Neural crest cell (in vitro differentiated cells): ENCODE data around the gene NRXN3. TPM values are rescaled to one million over a fixed set of nuclear protein-coding genes. Genes with fewer than 3 reads are reported as not detected.

Source experiments
- DNase-seq: peaks from one replicate; pipeline ENCODE4 v3.0.0; 2021; ENCODE audit warnings: low read depth, mixed read lengths, low spot score
- H3K27ac Mint-ChIP-seq: one replicate; pipeline ENCODE4 v1.8.0; 2021; ENCODE audit warnings: mild to moderate bottlenecking, mixed read lengths; ENCODE audit not compliant: unreplicated experiment
- H3K27me3 Mint-ChIP-seq: 2 replicates; pipeline ENCODE4 v1.8.0; 2021; ENCODE audit warnings: low read depth, mild to moderate bottlenecking, mixed read lengths
- H3K36me3 Mint-ChIP-seq: 2 replicates; pipeline ENCODE4 v1.8.0; 2021; ENCODE audit warnings: low read depth, mild to moderate bottlenecking, mixed read lengths
- H3K4me1 Mint-ChIP-seq: 2 replicates; pipeline ENCODE4 v1.8.0; 2021; ENCODE audit warnings: mixed read lengths
- H3K4me3 Mint-ChIP-seq: one replicate; pipeline ENCODE4 v1.8.0; 2021; ENCODE audit warnings: mild to moderate bottlenecking, mixed read lengths
- H3K9me3 Mint-ChIP-seq: 2 replicates; pipeline ENCODE4 v1.8.0; 2021; ENCODE audit warnings: mixed read lengths
- total RNA-seq: library from RNA; stranded (reverse); gene quantifications from 2 replicates; pipeline ENCODE4 v1.2.1, GENCODE V29; 2021
- TF ChIP-seq, protein P1 (sequence below): fragments of 200-600 bp; sonication (generic); conservative IDR thresholded peaks from 2 replicates; pipeline ENCODE4 v1.5.0; 2021; ENCODE audit warnings: antibody characterized with exemption, mild to moderate bottlenecking

The NRXN3 gene
- total RNA-seq, 1 donor from 2014 or later, result 2.5 TPM

DNA sequence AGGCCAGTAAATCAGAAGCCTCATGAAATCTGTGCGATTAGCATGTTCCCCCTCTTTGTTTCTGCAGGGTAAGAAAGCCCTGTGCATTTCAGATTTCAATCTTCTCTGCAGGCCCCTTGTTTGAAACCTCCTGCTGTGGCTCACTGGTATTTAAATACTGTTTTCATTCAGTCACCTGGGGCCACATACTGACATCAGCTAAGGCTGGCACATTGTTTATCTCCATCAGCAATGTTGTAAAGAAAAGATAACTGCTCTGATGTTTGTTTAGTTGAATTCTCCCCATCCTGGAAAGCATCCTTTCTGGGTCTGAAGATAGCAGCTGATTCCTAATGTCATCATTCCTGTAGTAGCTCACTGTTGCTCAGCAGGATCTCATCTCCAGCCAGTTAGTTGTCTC lies 554.9 kb downstream of the NRXN3 start:
- DNase-seq, result no peak
- H3K27ac Mint-ChIP-seq, result no peak overlapping the region
- H3K4me3 Mint-ChIP-seq, result no peak overlapping the region
- H3K27me3 Mint-ChIP-seq, result no peaks in the 10 kb centered on the region
- H3K4me1 Mint-ChIP-seq, result peaks cover 30% of the 10 kb centered on the region
- H3K9me3 Mint-ChIP-seq, result no peaks in the 10 kb centered on the region
- TF ChIP-seq, protein P1, sequence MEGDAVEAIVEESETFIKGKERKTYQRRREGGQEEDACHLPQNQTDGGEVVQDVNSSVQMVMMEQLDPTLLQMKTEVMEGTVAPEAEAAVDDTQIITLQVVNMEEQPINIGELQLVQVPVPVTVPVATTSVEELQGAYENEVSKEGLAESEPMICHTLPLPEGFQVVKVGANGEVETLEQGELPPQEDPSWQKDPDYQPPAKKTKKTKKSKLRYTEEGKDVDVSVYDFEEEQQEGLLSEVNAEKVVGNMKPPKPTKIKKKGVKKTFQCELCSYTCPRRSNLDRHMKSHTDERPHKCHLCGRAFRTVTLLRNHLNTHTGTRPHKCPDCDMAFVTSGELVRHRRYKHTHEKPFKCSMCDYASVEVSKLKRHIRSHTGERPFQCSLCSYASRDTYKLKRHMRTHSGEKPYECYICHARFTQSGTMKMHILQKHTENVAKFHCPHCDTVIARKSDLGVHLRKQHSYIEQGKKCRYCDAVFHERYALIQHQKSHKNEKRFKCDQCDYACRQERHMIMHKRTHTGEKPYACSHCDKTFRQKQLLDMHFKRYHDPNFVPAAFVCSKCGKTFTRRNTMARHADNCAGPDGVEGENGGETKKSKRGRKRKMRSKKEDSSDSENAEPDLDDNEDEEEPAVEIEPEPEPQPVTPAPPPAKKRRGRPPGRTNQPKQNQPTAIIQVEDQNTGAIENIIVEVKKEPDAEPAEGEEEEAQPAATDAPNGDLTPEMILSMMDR, result no peak
- no peaks in the 10 kb centered on the region for H3K36me3 Mint-ChIP-seq

DNA sequence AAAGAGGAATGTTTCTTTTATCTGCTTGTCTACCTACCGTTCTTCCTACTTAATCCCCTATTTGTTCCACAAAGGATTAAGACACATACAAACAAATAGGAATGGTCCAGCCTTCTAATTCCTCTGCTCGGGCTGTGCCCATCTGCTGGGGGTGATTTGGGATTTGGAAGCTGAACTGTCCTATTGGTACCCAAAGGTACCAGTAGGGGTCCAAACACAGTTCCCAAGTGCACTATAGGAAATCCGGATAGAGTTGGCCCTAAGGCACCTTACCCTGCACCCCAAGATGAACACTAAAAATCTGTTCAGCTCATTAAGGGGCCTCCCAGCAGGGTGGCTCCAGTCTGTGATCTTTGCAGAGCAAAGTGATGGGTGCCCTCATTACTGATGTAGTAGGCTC lies 566.9 kb downstream of the NRXN3 start:
- TF ChIP-seq, protein P1, result no peak

DNA sequence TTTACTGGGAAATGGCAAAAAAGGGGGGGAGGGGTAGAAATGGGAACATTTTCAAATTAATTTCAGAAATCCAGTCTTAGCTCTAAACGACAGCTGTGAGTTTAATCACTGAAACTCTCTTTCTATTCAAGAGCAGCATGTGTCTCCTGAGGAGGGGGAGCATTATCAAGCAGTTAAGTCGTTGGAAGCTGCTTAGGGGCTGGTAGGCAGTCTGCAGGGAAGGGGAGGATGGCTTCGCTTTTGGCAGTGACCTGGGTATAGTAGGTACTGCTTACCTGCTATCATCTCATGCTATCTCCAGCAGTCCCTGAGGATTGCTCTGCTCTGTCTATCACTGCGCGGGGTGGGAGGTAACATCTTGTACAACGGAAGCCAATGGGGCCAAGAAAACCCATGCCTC lies 567.4 kb downstream of the NRXN3 start:
- Mint-ChIP-seq H3K36me3 (no peaks in the 10 kb centered on the region), H3K27ac (no peak overlapping the region), H3K4me3 (no peak overlapping the region), H3K27me3 (no peaks in the 10 kb centered on the region), H3K9me3 (no peaks in the 10 kb centered on the region), H3K4me1 (peaks cover 12% of the 10 kb centered on the region)
- no peak for DNase-seq
- TF ChIP-seq, protein P1, result no peak

More for the DNA sequence above, 566.9 kb downstream of the NRXN3 start:
- no peaks in the 10 kb centered on the region for H3K27me3 Mint-ChIP-seq
- H3K9me3 Mint-ChIP-seq, result no peaks in the 10 kb centered on the region
- H3K4me3 Mint-ChIP-seq, result no peak overlapping the region
- H3K27ac Mint-ChIP-seq, result no peak overlapping the region
- DNase-seq, result no peak
- peaks cover 12% of the 10 kb centered on the region for H3K4me1 Mint-ChIP-seq
- H3K36me3 Mint-ChIP-seq, result no peaks in the 10 kb centered on the region

DNA sequence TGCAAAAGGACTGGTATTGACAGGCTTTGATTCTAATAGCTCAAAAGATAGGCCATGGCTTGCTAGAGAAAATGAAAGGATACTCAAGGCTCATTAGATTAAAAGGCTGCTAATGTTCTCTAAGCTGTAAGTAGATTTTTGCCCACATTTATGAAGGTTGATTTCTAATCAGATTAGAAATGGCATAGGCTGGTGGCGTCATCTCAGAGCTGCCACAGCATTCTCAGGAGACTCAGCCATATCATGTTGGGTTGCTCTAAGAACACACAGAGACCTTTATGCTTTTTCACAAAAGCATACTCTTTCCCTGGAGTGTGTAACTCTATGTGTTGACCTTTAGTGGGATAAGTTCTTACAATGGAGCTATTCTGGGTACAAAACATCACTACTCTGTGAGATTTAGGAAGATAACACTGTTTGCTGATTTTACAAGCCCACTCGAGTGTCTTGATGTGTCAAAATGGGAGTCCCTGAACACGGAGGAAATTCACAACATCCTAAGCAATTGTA lies 576.0 kb downstream of the NRXN3 start:
- H3K4me1 Mint-ChIP-seq, result peaks cover 26% of the 10 kb centered on the region
- H3K4me3 Mint-ChIP-seq, result peak overlapping the region; percentile 53
- TF ChIP-seq, protein P1, result no peak
- no peaks in the 10 kb centered on the region for H3K36me3 Mint-ChIP-seq
- no peaks in the 10 kb centered on the region for H3K27me3 Mint-ChIP-seq
- H3K9me3 Mint-ChIP-seq, result peaks cover 3% of the 10 kb centered on the region
- H3K27ac Mint-ChIP-seq, result peak overlapping the region; percentile 96
- DNase-seq, result no peak

DNA sequence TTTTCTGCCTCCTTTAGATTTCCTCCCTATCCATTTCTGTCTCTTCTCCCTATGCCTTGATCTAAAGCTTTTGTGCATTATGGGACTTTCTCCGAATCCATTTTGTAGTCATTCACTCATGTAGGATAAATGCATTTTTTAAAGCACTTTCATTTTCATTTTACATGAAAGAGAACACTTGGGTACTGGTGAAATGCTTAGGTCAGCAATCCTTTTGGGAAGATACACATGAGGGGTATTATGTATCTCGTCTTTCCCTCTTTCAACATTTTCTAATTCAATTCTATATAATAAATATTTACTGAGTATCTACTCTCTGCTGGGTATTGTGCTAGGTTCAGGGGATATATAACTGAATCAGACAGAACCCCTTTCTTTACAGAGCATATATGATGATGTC lies 577.6 kb downstream of the NRXN3 start:
- TF ChIP-seq, protein P1, result no peak
- H3K4me1 Mint-ChIP-seq, result peaks cover 38% of the 10 kb centered on the region
- DNase-seq, result no peak
- H3K36me3 Mint-ChIP-seq, result no peaks in the 10 kb centered on the region
- no peak overlapping the region for H3K4me3 Mint-ChIP-seq
- H3K9me3 Mint-ChIP-seq, result peaks cover 3% of the 10 kb centered on the region
- H3K27me3 Mint-ChIP-seq, result no peaks in the 10 kb centered on the region
- peak overlapping the region; percentile 12 for H3K27ac Mint-ChIP-seq
